ENCODE measurements around the gene UACA.

UACA gene

DNA sequence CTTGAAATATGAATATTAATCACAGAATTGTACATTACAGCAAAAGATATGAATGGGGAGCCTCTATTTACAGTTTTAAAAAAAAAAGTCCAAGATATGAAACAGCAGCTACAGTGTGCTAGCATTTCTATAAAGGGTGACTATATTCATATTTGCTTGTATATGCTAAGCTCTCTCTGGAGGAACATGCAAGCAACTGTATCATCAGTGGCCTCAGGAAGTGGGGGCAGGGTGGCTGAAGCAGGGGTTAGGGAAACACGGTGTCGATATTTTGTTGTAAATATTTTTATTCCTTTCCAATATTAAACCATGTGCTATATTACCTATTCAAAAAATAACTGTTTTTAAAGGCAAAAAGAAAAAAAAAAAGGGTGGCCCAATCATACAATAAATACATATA lies 2.3 kb downstream of the UACA start:
- Histone ChIP-seq H3K36me3 (no peaks in the 10 kb centered on the region), H3K27me3 (peaks cover 79% of the 10 kb centered on the region), H3K9me3 (no peaks in the 10 kb centered on the region), H3K4me1 (no peaks in the 10 kb centered on the region), H3K4me3 (ENCODE audit: low read depth, low read length) (no peak overlapping the region)
- DNase-seq = no peak
- TF ChIP-seq, protein P1, sequence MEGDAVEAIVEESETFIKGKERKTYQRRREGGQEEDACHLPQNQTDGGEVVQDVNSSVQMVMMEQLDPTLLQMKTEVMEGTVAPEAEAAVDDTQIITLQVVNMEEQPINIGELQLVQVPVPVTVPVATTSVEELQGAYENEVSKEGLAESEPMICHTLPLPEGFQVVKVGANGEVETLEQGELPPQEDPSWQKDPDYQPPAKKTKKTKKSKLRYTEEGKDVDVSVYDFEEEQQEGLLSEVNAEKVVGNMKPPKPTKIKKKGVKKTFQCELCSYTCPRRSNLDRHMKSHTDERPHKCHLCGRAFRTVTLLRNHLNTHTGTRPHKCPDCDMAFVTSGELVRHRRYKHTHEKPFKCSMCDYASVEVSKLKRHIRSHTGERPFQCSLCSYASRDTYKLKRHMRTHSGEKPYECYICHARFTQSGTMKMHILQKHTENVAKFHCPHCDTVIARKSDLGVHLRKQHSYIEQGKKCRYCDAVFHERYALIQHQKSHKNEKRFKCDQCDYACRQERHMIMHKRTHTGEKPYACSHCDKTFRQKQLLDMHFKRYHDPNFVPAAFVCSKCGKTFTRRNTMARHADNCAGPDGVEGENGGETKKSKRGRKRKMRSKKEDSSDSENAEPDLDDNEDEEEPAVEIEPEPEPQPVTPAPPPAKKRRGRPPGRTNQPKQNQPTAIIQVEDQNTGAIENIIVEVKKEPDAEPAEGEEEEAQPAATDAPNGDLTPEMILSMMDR (IDR thresholded peaks at IDR 0.05; ENCODE audit: low read depth, low read length) = no peak

DNA sequence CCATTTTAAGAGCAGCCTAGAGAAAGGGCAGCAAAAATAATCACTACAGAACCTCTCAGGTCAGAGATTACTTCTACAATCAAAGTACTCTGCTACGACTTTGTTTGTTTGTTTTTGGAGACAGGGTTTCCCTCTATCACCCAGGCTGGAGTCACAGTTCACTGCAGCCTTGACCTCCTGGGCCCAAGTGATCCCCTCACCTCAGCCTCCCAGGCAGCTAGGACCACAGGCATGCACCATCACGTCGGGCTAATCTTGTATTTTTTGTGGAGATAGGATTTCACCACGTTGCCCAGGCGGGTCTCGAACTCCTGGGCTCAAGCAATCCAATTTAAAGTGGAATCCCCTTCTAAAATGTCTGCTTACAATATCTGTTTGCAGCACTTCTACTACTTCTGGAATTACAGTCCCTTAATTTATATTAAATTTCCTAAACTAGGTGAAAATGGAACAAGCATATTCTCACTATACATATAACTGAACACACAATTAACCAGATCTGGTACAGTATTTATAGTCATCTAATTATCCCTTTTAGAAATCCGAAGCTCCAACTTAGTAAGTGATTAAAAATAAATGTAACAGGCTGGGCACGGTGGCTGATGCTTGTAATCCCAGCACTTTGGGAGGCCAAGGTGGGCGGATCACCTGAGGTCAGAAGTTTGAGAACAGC lies 4.4 kb downstream of the UACA start:
- TF ChIP-seq, protein P1 (IDR thresholded peaks at IDR 0.05; ENCODE audit: low read depth, low read length) = no peak
- Histone ChIP-seq H3K36me3 (no peaks in the 10 kb centered on the region), H3K9me3 (no peaks in the 10 kb centered on the region), H3K4me1 (no peaks in the 10 kb centered on the region), H3K27me3 (peaks cover 66% of the 10 kb centered on the region), H3K4me3 (ENCODE audit: low read depth, low read length) (no peak overlapping the region)
- DNase-seq = no peak

DNA sequence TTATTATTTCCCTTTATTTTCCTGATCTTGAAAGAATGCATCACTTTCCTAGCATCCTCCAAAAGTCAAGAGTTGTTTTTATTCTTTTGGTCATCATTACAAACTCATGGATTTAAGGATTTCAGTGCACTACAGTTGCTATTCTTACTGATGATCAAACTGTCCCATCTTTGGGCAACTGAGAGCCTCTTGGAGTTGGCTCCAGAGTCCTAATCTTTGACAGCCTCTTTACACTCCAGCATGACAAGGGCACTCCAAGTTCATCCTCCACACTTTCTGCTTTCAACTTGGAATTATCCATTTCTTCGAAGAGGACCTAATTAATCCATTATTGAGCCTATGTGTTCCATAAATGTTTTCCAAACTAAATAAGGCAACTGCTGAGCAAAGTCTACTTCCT lies 5.7 kb downstream of the UACA start:
- Histone ChIP-seq H3K9me3 (no peaks in the 10 kb centered on the region), H3K27me3 (peaks cover 68% of the 10 kb centered on the region), H3K4me3 (ENCODE audit: low read depth, low read length) (no peak overlapping the region), H3K36me3 (no peaks in the 10 kb centered on the region), H3K4me1 (no peaks in the 10 kb centered on the region)
- no peak for DNase-seq
- TF ChIP-seq, protein P1 (IDR thresholded peaks at IDR 0.05; ENCODE audit: low read depth, low read length) = no peak

DNA sequence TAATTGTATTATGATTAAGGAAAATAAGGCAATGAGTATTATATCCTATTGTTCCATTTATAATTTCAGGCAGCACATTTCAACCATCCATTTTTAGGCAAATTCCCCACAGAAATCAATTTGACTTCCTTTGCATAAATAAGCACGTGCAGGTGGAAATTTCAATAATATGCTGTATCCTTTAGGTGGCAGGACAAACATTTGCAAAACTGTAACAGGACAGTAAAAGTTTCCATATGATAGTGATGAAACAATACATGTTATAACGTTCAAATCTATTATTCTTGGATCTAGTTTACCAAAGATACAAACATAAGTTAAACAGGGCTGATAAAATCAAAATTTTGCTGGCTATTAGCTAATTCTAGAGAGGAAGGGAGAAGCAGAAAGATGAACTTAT lies 8.5 kb downstream of the UACA start:
- TF ChIP-seq, protein P1 (IDR thresholded peaks at IDR 0.05; ENCODE audit: low read depth, low read length) = no peak
- peaks cover 50% of the 10 kb centered on the region for H3K27me3 ChIP-seq
- H3K36me3 ChIP-seq = no peaks in the 10 kb centered on the region
- no peaks in the 10 kb centered on the region for H3K4me1 ChIP-seq
- no peaks in the 10 kb centered on the region for H3K9me3 ChIP-seq
- no peak overlapping the region for H3K4me3 ChIP-seq (ENCODE audit: low read depth, low read length)
- DNase-seq = no peak

DNA sequence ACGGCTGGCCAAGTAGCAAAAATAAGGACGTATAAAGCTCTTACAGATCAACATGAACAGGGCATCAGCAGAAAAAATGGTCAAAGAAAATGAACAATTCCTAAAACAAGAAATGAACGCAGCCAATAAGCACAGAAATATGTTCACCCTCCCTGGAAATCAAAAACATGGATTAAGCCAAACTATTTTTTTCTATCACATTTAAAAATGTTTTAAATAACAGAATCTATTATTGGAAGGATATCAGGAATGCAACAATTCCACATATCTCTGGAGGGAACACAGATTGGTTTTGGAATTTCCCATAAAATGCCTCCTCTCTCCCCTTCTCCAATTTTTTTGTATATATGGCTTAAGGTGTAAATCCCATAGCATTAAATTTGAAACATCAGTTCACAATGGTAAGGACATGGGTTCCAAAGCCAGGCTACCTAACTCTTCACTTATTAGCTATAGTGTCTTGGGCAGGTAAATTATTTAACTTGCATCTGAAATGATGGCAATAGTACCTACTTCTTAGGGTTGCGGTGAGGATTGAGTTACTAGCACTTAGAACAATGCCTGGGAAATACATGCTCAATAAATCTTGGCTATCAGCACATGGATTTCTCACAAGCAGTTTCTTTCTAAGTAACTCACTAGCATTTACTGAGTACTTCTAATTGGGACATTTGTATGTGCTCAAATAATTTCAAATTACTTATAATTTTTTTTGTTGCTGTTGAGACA lies 10.1 kb downstream of the UACA start:
- Histone ChIP-seq H3K4me3 (ENCODE audit: low read depth, low read length) (no peak overlapping the region), H3K9me3 (no peaks in the 10 kb centered on the region), H3K4me1 (no peaks in the 10 kb centered on the region), H3K36me3 (no peaks in the 10 kb centered on the region), H3K27me3 (peaks cover 35% of the 10 kb centered on the region)
- no peak for DNase-seq
- TF ChIP-seq, protein P1 (IDR thresholded peaks at IDR 0.05; ENCODE audit: low read depth, low read length) = no peak

DNA sequence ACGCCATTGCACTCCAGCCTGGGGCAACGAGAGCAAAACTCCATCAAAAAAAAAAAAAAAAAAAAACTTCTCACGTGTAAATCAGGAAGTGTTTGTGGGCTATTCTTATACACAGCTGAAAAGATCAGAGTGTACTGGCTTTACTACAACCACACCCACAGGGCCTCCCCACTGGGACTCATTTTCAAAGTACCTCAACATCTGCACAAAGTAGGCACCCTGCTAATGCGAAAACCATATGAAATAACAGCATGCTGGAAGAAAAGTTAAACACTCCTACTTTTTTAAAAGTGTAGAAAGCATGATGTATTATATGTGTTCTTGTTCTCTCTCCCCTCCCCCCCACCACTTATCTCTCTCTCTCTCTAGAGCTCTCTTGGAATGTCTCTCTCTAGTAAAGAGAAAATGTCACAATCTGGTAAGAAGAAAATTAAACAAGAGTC lies 11.1 kb downstream of the UACA start:
- H3K9me3 ChIP-seq = no peaks in the 10 kb centered on the region
- TF ChIP-seq, protein P1 (IDR thresholded peaks at IDR 0.05; ENCODE audit: low read depth, low read length) = no peak
- H3K4me3 ChIP-seq (ENCODE audit: low read depth, low read length) = no peak overlapping the region
- H3K4me1 ChIP-seq = no peaks in the 10 kb centered on the region
- no peaks in the 10 kb centered on the region for H3K36me3 ChIP-seq
- peaks cover 26% of the 10 kb centered on the region for H3K27me3 ChIP-seq
- DNase-seq = no peak
